Loucy (cell line): ENCODE measurements around the gene NOS3.

Experiments used
- H2AFZ ChIP-seq: fragments of 200-600 bp; sonication (generic); 2 replicates; pipeline ENCODE4 v1.6.0; 2016; ENCODE audit warnings: antibody characterized with exemption, mild to moderate bottlenecking, low read length, moderate library complexity
- H3F3A ChIP-seq: fragments of 200-600 bp; 2 replicates; pipeline ENCODE4 v1.6.0; 2016; ENCODE audit warnings: antibody characterized with exemption, low read depth, mild to moderate bottlenecking
- H3K27me3 ChIP-seq: fragments of 200-600 bp; sonication (generic); 2 replicates; pipeline ENCODE4 v1.6.1; 2014; ENCODE audit warnings: low read length, mild to moderate bottlenecking; ENCODE audit not compliant: insufficient read depth, poor library complexity, severe bottlenecking
- H3K36me3 ChIP-seq: fragments of 200-600 bp; sonication (generic); 2 replicates; pipeline ENCODE4 v1.6.1; 2016; ENCODE audit warnings: low read length; ENCODE audit not compliant: insufficient read depth
- H3K4me1 ChIP-seq: fragments of 200-600 bp; sonication (generic); 2 replicates; pipeline ENCODE4 v1.5.1; 2014; ENCODE audit warnings: low read length, mild to moderate bottlenecking; ENCODE audit not compliant: insufficient read depth, poor library complexity, severe bottlenecking
- H3K4me2 ChIP-seq: fragments of 200-600 bp; sonication (generic); 2 replicates; pipeline ENCODE4 v1.6.0; 2014; ENCODE audit warnings: antibody characterized with exemption, low read length, low read depth, mild to moderate bottlenecking; ENCODE audit not compliant: poor library complexity, severe bottlenecking
- H3K4me3 ChIP-seq: fragments of 200-600 bp; sonication (generic); 2 replicates; pipeline ENCODE4 v1.5.1; 2014; ENCODE audit warnings: low read length, mild to moderate bottlenecking, mixed read lengths; ENCODE audit not compliant: poor library complexity, severe bottlenecking
- H3K79me2 ChIP-seq: fragments of 200-600 bp; sonication (generic); 2 replicates; pipeline ENCODE4 v1.6.1; 2014; ENCODE audit warnings: low read length; ENCODE audit not compliant: insufficient read depth
- H3K9ac ChIP-seq: fragments of 200-600 bp; sonication (generic); 2 replicates; pipeline ENCODE4 v1.6.0; 2014; ENCODE audit warnings: mild to moderate bottlenecking, low read depth, low read length, moderate library complexity; ENCODE audit not compliant: poor library complexity, severe bottlenecking
- H3K9me2 ChIP-seq: fragments of 200-600 bp; sonication (generic); replicated peaks from 2 replicates; pipeline ENCODE4 v1.6.1; 2016; ENCODE audit warnings: low read depth, low read length, mixed read lengths
- H3K9me3 ChIP-seq: fragments of 200-600 bp; sonication (generic); 2 replicates; pipeline ENCODE4 v1.6.1; 2014; ENCODE audit warnings: mild to moderate bottlenecking, antibody characterized with exemption, low read length, low read depth; ENCODE audit not compliant: insufficient read depth
- H4K20me1 ChIP-seq: fragments of 200-600 bp; sonication (generic); 2 replicates; pipeline ENCODE4 v1.6.0; 2014; ENCODE audit warnings: antibody characterized with exemption, low read length, mild to moderate bottlenecking; ENCODE audit not compliant: insufficient read depth, poor library complexity, severe bottlenecking
- EZH2phosphoT487 ChIP-seq: fragments of 200-600 bp; IDR thresholded peaks from 2 replicates; pipeline ENCODE4 v1.6.1; 2018; ENCODE audit warnings: antibody characterized with exemption, mild to moderate bottlenecking, moderate library complexity, borderline replicate concordance
- TF ChIP-seq, protein P1 (sequence below): fragments of 200-600 bp; sonication (generic); conservative IDR thresholded peaks from 2 replicates; pipeline ENCODE4 v1.5.1; 2014; ENCODE audit warnings: mild to moderate bottlenecking, antibody characterized with exemption, low read length

NOS3 gene

GRCh38 chr7:151035902-151036301 is 45.1 kb downstream of the NOS3 start:
- H3K9ac ChIP-seq, result no peak overlapping the region
- H3K4me2 ChIP-seq, result no peak overlapping the region
- H3K9me3 ChIP-seq, result no peaks in the 10 kb centered on the region
- no peak overlapping the region for H2AFZ ChIP-seq
- no peaks in the 10 kb centered on the region for H3K9me2 ChIP-seq
- H3K36me3 ChIP-seq, result no peaks in the 10 kb centered on the region
- TF ChIP-seq, protein P1, sequence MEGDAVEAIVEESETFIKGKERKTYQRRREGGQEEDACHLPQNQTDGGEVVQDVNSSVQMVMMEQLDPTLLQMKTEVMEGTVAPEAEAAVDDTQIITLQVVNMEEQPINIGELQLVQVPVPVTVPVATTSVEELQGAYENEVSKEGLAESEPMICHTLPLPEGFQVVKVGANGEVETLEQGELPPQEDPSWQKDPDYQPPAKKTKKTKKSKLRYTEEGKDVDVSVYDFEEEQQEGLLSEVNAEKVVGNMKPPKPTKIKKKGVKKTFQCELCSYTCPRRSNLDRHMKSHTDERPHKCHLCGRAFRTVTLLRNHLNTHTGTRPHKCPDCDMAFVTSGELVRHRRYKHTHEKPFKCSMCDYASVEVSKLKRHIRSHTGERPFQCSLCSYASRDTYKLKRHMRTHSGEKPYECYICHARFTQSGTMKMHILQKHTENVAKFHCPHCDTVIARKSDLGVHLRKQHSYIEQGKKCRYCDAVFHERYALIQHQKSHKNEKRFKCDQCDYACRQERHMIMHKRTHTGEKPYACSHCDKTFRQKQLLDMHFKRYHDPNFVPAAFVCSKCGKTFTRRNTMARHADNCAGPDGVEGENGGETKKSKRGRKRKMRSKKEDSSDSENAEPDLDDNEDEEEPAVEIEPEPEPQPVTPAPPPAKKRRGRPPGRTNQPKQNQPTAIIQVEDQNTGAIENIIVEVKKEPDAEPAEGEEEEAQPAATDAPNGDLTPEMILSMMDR, result no peak
- TF ChIP-seq EZH2phosphoT487, result no peak
- no peaks in the 10 kb centered on the region for H3K27me3 ChIP-seq
- peaks cover 2% of the 10 kb centered on the region; the same call in 1 of the 2 replicates for H3F3A ChIP-seq
- no peaks in the 10 kb centered on the region for H3K79me2 ChIP-seq
- no peaks in the 10 kb centered on the region for H4K20me1 ChIP-seq
- H3K4me1 ChIP-seq, result peaks cover 24% of the 10 kb centered on the region
- no peak overlapping the region for H3K4me3 ChIP-seq

DNA sequence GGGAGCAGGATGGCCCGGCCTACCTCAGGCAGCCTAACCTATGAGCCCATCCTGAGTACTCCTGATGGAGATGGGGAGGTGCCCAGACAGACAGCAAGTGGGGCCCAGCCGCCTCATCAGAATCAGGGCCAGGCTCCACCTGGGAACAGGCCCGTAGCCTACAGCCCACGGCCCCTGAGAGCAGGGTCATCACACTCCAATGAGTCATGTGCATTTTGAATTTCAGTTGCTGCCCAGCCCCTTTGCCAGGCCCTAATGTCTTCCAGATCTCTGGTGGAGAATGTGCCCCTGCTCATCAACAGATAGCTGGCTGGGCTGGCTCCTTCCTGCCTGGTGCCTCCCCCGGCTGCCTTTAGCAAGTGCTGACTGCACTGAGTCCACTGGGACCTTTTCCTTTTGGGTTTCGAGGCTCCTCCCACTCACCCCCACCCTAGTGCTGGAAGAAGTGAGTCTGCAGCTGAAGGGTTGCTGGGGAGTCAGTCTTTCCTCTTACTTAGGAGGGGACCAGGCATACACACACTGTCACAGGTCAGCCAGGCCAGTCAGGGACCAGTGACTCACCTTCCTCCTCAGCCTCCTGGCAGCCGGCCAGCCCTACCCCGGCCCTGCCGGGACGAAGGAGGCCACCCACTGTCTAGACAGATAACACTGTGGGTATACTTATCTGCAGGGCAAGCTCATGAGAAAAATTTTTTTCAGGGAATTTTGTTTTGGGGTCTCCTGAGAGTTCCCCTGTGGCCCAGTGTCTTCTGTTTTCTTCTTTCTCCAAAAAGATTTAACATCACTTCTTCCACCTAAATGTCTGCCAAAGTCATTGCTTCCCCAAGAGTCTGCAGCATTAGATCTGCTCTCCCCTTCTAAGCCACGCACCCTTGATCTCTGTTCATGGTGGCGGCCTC is 48.4 kb downstream of the NOS3 start:
- Histone ChIP-seq H3K79me2 (no peaks in the 10 kb centered on the region), H3K4me2 (peak overlapping the region; percentile 65), H4K20me1 (no peaks in the 10 kb centered on the region), H3K4me3 (peak overlapping the region; percentile 33), H3K9me2 (no peaks in the 10 kb centered on the region), H3K9me3 (no peaks in the 10 kb centered on the region), H3K4me1 (peaks cover 24% of the 10 kb centered on the region), H3F3A (peaks cover 2% of the 10 kb centered on the region; the same call in 1 of the 2 replicates), H3K27me3 (no peaks in the 10 kb centered on the region), H3K36me3 (no peaks in the 10 kb centered on the region), H2AFZ (peak overlapping the region; percentile 41; the same call in 1 of the 2 replicates), H3K9ac (peak overlapping the region; percentile 44)
- TF ChIP-seq EZH2phosphoT487, result no peak

DNA sequence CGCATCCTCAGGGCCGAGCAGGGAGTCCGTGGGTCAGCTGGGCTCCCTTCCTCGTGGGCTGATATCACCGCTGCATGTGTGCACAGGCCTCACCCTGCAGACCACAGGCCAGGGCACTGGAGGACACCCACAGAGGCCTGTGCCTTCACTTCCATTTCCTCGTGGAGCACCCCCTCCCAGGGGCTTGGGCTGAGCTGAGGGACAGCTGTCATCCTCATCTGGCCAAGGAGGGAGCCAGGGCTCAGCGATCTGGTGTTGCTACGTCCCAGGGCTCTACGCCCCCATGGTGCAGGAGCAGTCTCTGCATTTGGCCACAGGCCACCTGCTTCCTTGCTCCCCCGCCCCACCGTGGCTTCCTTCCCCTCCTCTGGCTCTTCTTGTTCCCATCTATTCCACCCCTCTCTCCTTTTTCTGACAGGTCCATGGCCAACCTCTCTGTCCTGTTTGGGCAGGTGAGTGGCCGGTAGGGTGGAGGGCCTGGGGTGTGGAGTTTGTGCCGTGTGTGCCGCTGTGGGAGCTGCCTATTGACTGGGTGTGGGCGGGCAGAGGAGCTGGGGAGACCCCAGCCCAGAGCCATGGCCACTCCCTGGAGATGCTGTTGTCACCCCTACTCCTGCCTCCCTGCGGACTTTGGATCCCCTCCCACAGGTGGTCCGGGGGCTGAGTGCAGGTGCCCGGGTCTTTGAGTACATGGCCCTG is 49.2 kb downstream of the NOS3 start:
- no peak for TF ChIP-seq EZH2phosphoT487
- TF ChIP-seq, protein P1, result no peak
- Histone ChIP-seq H3K9me3 (no peaks in the 10 kb centered on the region), H3K27me3 (no peaks in the 10 kb centered on the region), H3K79me2 (no peaks in the 10 kb centered on the region), H3K4me1 (peaks cover 24% of the 10 kb centered on the region), H3K9me2 (no peaks in the 10 kb centered on the region), H3K36me3 (no peaks in the 10 kb centered on the region), H3K4me2 (peak overlapping the region; percentile 65), H3K4me3 (peak overlapping the region; percentile 25), H4K20me1 (no peaks in the 10 kb centered on the region), H3K9ac (no peak overlapping the region), H3F3A (peaks cover 2% of the 10 kb centered on the region; the same call in 1 of the 2 replicates), H2AFZ (no peak overlapping the region)
